SU-DHL-6 (cell line): Measurements from ENCODE around the gene GINS2.

Source experiments
- H2AFZ ChIP-seq: fragments of 200-600 bp; sonication (generic); 2 replicates; pipeline ENCODE4 v1.6.1; 2014; ENCODE audit warnings: low read depth, mild to moderate bottlenecking, moderate library complexity, mixed read lengths, antibody characterized with exemption, low read length; ENCODE audit not compliant: severe bottlenecking
- H3F3A ChIP-seq: fragments of 200-600 bp; shearing (Covaris generic); 2 replicates; pipeline ENCODE4 v1.6.0; 2016; ENCODE audit warnings: antibody characterized with exemption, mild to moderate bottlenecking; ENCODE audit not compliant: insufficient read depth
- H3K27ac ChIP-seq: fragments of 200-600 bp; sonication (generic); 2 replicates; pipeline ENCODE4 v1.5.1; 2016; ENCODE audit warnings: low read depth, mild to moderate bottlenecking, low read length, moderate library complexity, mixed read lengths
- H3K27me3 ChIP-seq: fragments of 200-600 bp; sonication (generic), shearing (Covaris generic); 2 replicates; pipeline ENCODE4 v1.6.0; 2014; ENCODE audit warnings: mild to moderate bottlenecking, low read length
- H3K36me3 ChIP-seq: fragments of 200-600 bp; sonication (generic); 2 replicates; pipeline ENCODE4 v1.6.1; 2014; ENCODE audit warnings: mild to moderate bottlenecking, low read length, mixed read lengths
- H3K4me2 ChIP-seq: fragments of 300-600, 200-600 bp; shearing (Covaris generic), sonication (generic); 2 replicates; pipeline ENCODE4 v1.6.0; 2014; ENCODE audit warnings: low read length, low read depth, mild to moderate bottlenecking; ENCODE audit not compliant: poor library complexity, severe bottlenecking
- H3K4me3 ChIP-seq: fragments of 200-600 bp; sonication (generic); 2 replicates; pipeline ENCODE4 v1.5.1; 2014; ENCODE audit warnings: antibody characterized with exemption, low read length, mild to moderate bottlenecking, mixed read lengths; ENCODE audit not compliant: insufficient read depth, poor library complexity, severe bottlenecking
- H3K79me2 ChIP-seq: fragments of 200-600 bp; sonication (generic); 2 replicates; pipeline ENCODE4 v1.6.1; 2014; ENCODE audit warnings: mild to moderate bottlenecking, low read length, moderate library complexity; ENCODE audit not compliant: insufficient read depth
- H3K9ac ChIP-seq: fragments of 200-600 bp; sonication (generic); 2 replicates; pipeline ENCODE4 v1.7.0; 2014; ENCODE audit warnings: mild to moderate bottlenecking, low read length
- H3K9me2 ChIP-seq: fragments of 200-600 bp; sonication (generic); replicated peaks from 2 replicates; pipeline ENCODE4 v1.6.1; 2014; ENCODE audit warnings: low read length; ENCODE audit not compliant: insufficient read depth
- H3K9me3 ChIP-seq: fragments of 200-600 bp; sonication (generic); 2 replicates; pipeline ENCODE4 v1.6.1; 2014; ENCODE audit warnings: low read length, mixed read lengths; ENCODE audit not compliant: insufficient read depth
- H4K20me1 ChIP-seq: fragments of 200-600 bp; sonication (generic); 2 replicates; pipeline ENCODE4 v1.6.1; 2014; ENCODE audit warnings: low read depth, mild to moderate bottlenecking, antibody characterized with exemption, low read length, moderate library complexity, mixed read lengths
- CTCF ChIP-seq: fragments of 200-600 bp; sonication (generic); IDR thresholded peaks from one replicate; pipeline ENCODE4 v1.5.1; 2017; ENCODE audit warnings: antibody characterized with exemption, mild to moderate bottlenecking, low read length, moderate library complexity; ENCODE audit not compliant: insufficient read depth, poor library complexity, severe bottlenecking
- EZH2phosphoT487 ChIP-seq: fragments of 200-600 bp; sonication (generic), shearing (Covaris generic); conservative IDR thresholded peaks from 2 replicates; pipeline ENCODE4 v1.6.1; 2018; ENCODE audit warnings: mild to moderate bottlenecking, antibody characterized with exemption, low read length, moderate library complexity, mixed read lengths

Gene GINS2

GRCh38 chr16:85629326-85629725 is 59.4 kb downstream of the GINS2 start:
- H3K4me3 ChIP-seq: no peak overlapping the region
- TF ChIP-seq CTCF: no peak
- TF ChIP-seq EZH2phosphoT487: no peak
- H2AFZ ChIP-seq: no peak overlapping the region
- H4K20me1 ChIP-seq: no peaks in the 10 kb centered on the region
- no peak overlapping the region for H3K4me2 ChIP-seq
- no peaks in the 10 kb centered on the region for H3F3A ChIP-seq
- H3K9me2 ChIP-seq: no peaks in the 10 kb centered on the region
- H3K79me2 ChIP-seq: no peaks in the 10 kb centered on the region
- H3K36me3 ChIP-seq: no peaks in the 10 kb centered on the region
- H3K27ac ChIP-seq: no peak overlapping the region
- no peaks in the 10 kb centered on the region for H3K27me3 ChIP-seq
- no peaks in the 10 kb centered on the region for H3K9me3 ChIP-seq
- no peak overlapping the region for H3K9ac ChIP-seq

- Histone ChIP-seq H3K4me3 (no peak overlapping the region), H3K36me3 (no peaks in the 10 kb centered on the region), H3K9me2 (no peaks in the 10 kb centered on the region), H3K4me2 (no peak overlapping the region), H3K9me3 (no peaks in the 10 kb centered on the region), H3K79me2 (no peaks in the 10 kb centered on the region), H3F3A (no peaks in the 10 kb centered on the region), H3K9ac (no peak overlapping the region), H4K20me1 (no peaks in the 10 kb centered on the region), H2AFZ (no peak overlapping the region), H3K27me3 (no peaks in the 10 kb centered on the region), H3K27ac (no peak overlapping the region)
- no peak for TF ChIP-seq EZH2phosphoT487
- TF ChIP-seq CTCF: peak; percentile 29
These were observed 60.1 kb downstream of the GINS2 start for GRCh38 chr16:85628645-85629044.

DNA sequence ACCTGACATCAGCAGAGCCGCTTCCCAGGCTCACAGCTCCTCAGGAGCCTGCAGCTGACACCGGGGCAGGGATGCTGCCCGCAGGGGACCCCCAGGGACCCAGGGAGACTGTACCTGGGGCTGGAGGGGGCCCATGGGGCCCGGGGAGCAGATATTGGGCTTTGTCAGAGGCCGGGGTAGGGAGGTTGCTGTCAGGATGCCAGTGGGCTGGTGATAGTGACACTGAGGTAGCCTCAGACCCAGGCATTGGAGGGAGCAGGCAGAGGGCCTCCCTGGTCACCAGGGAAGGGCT is 60.5 kb downstream of the GINS2 start:
- Histone ChIP-seq H3K4me3 (no peak overlapping the region), H2AFZ (no peak overlapping the region), H3K9me2 (no peaks in the 10 kb centered on the region), H3K9me3 (no peaks in the 10 kb centered on the region), H3K79me2 (no peaks in the 10 kb centered on the region), H3F3A (no peaks in the 10 kb centered on the region), H4K20me1 (no peaks in the 10 kb centered on the region), H3K9ac (no peak overlapping the region), H3K27me3 (no peaks in the 10 kb centered on the region), H3K36me3 (no peaks in the 10 kb centered on the region), H3K27ac (no peak overlapping the region), H3K4me2 (no peak overlapping the region)
- TF ChIP-seq CTCF (no peak), EZH2phosphoT487 (no peak)
